Stimulated activated CD8-positive, alpha-beta memory T cell treated with anti-CD3 and anti-CD28 coated beads, Interleukin-4, amount 100 ng/mL, for 48 hours (primary cell): ENCODE data around the gene CDH4.
"Not testable (repeated sequence)": the region's sequence is repeated elsewhere in the genome, so short reads cannot be mapped to it uniquely, and the experiment has no call there.

Experiments used
- DNase-seq: peaks from one replicate; pipeline ENCODE4 v3.0.0-alpha.2; 2020

The CDH4 gene

GRCh38 chr20:61475729-61476128 lies 223.7 kb downstream of the CDH4 start:
- no peak for DNase-seq

DNA sequence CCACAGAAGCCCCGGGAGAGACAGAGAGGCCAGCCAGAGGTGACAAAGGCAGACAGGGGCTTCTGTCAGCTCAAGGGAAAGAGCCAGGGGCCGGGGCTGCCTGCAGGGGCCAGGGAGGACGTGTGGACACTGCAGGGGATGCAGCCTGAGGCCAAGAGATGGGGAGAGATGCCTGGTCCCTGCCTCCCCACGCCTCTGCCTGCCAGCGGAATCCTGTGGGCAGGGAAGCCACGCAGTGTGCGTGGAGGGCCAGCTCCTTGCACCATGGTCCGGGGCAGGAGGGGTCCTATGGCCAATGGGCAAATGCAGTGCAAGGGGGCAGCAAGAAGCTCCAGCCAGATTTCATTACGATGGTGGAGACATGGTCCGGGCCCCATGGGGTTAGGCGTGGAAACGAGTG lies 224.9 kb downstream of the CDH4 start:
- DNase-seq = no peak

GRCh38 chr20:61477451-61477861 lies 225.4 kb downstream of the CDH4 start:
- DNase-seq = no peak

- DNase-seq = no peak
Measured at GRCh38 chr20:61478094-61478493, 226.0 kb downstream of the CDH4 start.

DNA sequence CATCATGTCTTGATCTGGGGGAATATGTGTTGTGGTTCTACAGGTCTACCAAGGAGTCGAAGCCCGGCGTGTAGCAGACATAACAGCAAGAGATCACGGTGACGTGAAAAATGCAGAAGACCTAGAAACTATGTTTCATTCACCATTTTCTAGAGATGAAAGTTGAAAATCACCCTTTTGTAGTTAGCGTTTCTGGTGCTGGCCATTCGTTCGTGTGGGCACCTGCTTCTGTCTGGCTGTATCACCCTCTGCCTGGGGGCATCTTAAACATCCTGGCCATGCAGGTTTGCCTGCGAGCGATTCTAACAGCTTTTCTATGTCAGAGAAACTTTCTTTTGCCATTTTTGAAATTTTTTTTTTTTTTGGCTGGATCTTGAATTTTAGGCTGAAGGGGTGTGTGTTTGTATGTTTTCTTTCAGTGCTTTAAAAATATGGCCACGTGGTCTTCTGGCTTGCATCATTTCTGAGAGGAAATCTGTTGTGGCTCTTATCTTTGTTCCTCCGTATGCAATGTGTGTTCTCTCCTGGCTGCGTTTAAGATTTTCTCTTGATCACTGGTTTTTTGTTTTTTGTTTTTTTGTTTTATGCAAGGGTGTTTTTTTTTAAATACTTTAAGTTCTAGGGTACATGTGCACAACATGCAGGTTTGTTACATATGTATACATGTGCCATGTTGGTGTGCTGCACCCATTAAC lies 226.7 kb downstream of the CDH4 start:
- no peak for DNase-seq

GRCh38 chr20:61479433-61479832 lies 227.4 kb downstream of the CDH4 start:
- DNase-seq = not testable (repeated sequence)

- DNase-seq = no peak
Measured at GRCh38 chr20:61480158-61480825, 228.2 kb downstream of the CDH4 start.

GRCh38 chr20:61482056-61482887 lies 230.2 kb downstream of the CDH4 start:
- no peak for DNase-seq

DNA sequence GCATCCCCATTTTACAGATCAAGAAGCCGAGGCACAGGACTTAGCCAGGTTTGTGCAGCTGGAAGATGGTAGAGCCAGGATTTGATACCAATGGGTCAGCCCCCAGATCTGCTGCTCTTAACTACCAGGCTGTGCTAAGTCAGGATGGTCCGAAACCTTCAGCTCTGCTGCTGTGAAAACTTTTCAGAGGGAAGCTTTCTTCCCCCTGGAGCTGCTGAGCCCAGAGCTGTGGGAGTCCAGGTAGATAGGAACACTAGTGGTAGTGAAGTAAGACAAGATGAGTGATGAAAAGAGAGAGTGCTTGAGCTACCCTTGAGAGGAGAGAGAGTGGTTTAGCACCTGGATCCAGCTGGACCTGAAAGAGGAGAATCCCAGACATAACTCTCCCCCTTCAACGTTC lies 230.8 kb downstream of the CDH4 start:
- no peak for DNase-seq

DNA sequence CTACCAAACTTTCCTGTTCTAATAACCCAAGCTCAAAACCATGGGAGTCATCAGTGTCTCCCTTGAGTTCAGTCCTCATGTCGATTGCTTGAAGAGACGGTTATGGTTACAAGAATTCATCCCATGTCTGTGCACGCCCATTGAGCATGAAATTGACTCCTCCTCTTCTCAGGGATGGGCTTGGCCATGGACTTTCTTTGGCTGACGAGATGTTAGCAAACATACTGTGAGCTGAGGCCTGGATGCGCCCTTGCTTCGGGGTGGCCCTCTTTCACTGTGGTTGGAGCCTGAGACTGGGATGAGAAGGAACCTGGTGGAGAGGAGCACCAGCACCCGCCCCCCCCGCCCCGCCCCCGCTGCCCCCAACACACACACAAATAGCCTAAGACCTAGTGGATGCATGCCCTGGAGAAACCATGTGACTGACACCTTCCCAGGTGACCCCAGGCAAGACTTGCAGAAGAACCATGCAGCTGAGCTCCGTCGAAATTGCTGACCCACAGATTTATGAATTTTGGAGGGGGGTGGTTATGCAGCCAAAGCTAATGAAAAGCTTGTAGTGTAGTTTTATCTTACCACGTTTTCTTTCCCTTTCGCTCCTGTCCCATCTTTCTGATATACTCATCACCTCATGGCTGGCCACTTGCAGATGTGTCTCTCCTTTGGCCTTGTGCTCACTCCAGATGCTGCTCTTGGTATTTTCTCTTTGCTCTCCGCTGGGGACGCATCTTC lies 231.4 kb downstream of the CDH4 start:
- DNase-seq = no peak

- no peak for DNase-seq
Measured at GRCh38 chr20:61486198-61486597, 234.1 kb downstream of the CDH4 start.

GRCh38 chr20:61487346-61487996 lies 235.4 kb downstream of the CDH4 start:
- no peak for DNase-seq

DNA sequence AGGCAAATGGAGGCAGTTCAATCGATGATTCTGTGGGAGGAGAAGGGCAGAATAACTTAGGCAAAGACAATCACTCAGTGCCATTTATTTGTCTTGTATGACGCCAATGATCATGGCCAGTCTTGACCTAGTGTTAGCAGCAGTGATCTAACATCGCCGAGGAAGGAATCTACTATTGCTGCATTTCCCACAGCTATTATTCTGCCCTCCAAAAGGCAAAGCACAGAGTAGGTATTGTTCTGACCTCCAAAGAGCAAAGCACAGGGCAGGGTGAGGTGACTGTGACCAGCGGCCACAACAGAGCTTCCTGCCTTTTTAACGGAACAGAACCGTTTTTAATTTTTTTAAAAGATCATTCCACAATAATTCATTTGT lies 235.9 kb downstream of the CDH4 start:
- no peak for DNase-seq

DNA sequence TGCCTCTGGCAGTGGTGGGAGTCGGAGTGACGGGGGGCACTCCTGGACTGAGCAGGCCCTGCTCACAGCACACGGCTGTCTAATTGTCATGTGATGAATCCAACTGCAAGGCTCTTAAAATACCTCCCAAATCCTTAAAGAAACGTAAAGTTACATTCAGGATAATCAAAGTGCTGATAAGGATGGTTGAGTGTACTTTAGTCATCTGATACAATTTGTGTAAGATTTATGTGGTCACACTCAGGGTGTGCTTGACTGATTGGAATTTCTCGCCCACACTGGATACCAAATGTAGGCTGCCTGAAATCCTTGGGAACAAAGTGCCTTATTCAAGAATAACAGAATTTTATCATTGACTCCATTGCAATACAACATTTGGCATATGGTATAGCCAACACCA lies 238.7 kb downstream of the CDH4 start:
- DNase-seq = no peak

GRCh38 chr20:61492065-61492464 lies 240.0 kb downstream of the CDH4 start:
- DNase-seq = no peak

GRCh38 chr20:61493798-61494305 lies 241.8 kb downstream of the CDH4 start:
- no peak for DNase-seq

DNA sequence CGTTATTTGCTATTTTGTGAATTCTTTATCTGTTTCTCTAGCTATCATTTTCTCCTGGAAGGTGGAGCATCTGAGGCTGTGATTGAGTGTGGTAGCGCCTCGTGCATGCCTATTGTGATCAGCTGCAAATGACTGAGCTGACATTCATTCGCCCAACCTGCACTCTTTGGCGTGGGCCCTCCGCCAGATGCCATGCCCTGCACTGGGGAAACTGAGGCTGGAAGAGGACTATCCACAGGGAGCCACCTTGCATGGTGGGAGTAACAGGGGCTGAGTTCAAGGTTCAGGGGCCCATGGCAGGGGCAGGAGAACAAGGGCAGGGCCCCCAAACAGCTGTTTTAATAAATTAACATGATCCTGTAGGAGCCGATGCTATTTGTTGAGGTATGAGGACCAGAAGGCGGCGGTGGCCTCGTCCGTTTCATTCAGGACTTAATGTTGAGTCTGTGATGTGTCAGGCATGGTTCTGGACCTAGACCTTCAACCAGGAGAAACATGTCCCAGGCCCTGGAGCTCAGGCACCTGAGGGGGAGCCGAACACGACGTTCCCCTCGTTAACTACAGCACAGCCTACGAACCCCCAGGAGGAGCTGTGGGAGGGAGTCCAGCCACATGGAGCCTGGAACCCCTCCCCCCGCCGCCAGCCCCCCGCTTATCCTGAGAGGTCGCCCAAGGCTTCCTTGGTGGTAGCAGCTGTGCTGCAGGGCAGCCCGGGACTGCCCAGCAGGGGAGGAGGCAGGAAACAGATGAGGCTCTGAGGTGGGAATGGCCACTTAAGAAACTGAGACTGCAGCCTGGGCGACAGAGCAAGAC lies 242.9 kb downstream of the CDH4 start:
- no peak for DNase-seq

GRCh38 chr20:61497029-61497627 lies 245.1 kb downstream of the CDH4 start:
- no peak for DNase-seq

- no peak for DNase-seq
Measured at GRCh38 chr20:61499859-61500554, 247.9 kb downstream of the CDH4 start.

DNA sequence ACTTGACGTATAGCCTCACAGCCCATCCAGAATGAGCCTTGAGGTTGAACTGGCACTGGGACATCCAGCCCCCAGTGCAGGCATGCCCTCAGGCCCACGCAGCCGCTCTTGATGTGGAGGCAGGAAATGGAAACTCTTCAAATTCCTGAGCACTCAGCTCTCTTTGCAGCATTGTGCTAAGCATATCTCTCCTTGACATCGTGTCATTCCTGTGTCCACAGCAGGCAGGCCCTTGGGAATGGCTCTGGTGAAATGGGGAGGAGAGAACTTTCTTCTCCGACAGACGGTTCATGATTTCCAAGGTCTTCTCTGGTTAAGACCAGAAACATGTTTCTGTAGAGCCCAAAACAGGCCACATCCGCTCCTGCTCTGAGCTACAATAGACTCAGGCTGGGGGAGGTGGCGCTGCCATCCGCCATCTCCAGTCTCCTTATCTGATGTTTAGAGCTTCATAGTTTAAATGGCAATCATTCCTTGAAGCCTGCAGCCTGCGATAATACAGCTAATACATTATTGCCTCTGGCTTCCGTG lies 248.8 kb downstream of the CDH4 start:
- no peak for DNase-seq
